Measurements from ENCODE around the gene MACROH2A1.
"Not testable (repeated sequence)": the region's sequence is repeated elsewhere in the genome, so short reads cannot be mapped to it uniquely, and the experiment has no call there.

MACROH2A1 gene

GRCh38 chr5:135375040-135375793 lies 23.8 kb downstream of the MACROH2A1 start:
- Histone ChIP-seq H3K4me1 (ENCODE audit: insufficient read depth, low read length) (no peaks in the 10 kb centered on the region), H2AFZ (ENCODE audit: low read depth, low read length) (no peak overlapping the region), H3K36me3 (ENCODE audit: insufficient read depth, low read length) (peaks cover 93% of the 10 kb centered on the region), H3K4me3 (ENCODE audit: low read length) (no peak overlapping the region), H3K9me3 (ENCODE audit: low read length) (no peaks in the 10 kb centered on the region), H3K27me3 (ENCODE audit: insufficient read depth, low read length) (no peaks in the 10 kb centered on the region)

- Histone ChIP-seq H3K4me1 (ENCODE audit: insufficient read depth, low read length) (no peaks in the 10 kb centered on the region), H3K9me3 (ENCODE audit: low read length) (no peaks in the 10 kb centered on the region), H2AFZ (ENCODE audit: low read depth, low read length) (no peak overlapping the region), H3K36me3 (ENCODE audit: insufficient read depth, low read length) (peaks cover 93% of the 10 kb centered on the region), H3K4me3 (ENCODE audit: low read length) (no peak overlapping the region), H3K27me3 (ENCODE audit: insufficient read depth, low read length) (no peaks in the 10 kb centered on the region)
Measured at GRCh38 chr5:135373736-135374515, 25.1 kb downstream of the MACROH2A1 start.

DNA sequence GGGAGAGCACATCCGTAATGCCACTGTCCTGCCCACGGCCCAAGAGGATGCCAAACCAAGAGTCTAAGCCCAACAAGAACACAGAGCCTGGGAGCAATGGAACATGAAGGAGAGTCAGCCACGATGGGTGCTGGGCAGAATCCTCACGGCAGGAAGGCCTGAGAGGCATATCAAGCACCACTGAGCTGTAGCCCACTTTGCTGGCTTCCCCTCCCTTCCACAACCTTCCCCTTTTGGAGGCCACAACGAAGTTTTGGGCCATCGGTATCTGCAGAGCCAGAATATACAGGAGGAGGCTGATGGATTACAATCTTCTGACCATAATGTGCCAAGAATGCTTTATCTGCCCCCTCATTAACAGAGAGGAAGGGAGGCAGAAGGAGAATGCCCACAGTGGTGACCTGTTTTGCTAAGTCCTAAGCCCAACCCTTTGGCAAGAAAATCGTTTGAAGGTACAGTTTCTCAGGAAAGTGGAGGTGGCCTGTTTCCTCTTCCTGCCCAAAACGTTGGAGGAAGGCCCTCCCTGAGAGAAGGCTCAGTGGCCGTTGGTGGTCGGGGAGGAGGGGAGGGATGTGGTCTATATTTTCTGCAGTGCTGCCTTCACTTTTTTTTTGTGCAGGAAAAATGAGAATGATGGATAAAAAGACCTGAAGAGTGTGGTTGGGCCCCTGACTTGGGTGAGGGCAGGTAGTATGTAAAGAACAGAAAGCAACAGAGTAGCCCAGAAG lies 26.2 kb downstream of the MACROH2A1 start:
- H2AFZ ChIP-seq (ENCODE audit: low read depth, low read length): no peak overlapping the region
- peaks cover 93% of the 10 kb centered on the region for H3K36me3 ChIP-seq (ENCODE audit: insufficient read depth, low read length)
- H3K27me3 ChIP-seq (ENCODE audit: insufficient read depth, low read length): no peaks in the 10 kb centered on the region
- H3K4me1 ChIP-seq (ENCODE audit: insufficient read depth, low read length): no peaks in the 10 kb centered on the region
- no peaks in the 10 kb centered on the region for H3K9me3 ChIP-seq (ENCODE audit: low read length)
- no peak overlapping the region for H3K4me3 ChIP-seq (ENCODE audit: low read length)

GRCh38 chr5:135371622-135372232 lies 27.3 kb downstream of the MACROH2A1 start:
- Histone ChIP-seq H3K27me3 (ENCODE audit: insufficient read depth, low read length) (no peaks in the 10 kb centered on the region), H3K4me1 (ENCODE audit: insufficient read depth, low read length) (no peaks in the 10 kb centered on the region), H3K9me3 (ENCODE audit: low read length) (no peaks in the 10 kb centered on the region), H3K4me3 (ENCODE audit: low read length) (no peak overlapping the region), H2AFZ (ENCODE audit: low read depth, low read length) (no peak overlapping the region), H3K36me3 (ENCODE audit: insufficient read depth, low read length) (peaks cover 93% of the 10 kb centered on the region)

DNA sequence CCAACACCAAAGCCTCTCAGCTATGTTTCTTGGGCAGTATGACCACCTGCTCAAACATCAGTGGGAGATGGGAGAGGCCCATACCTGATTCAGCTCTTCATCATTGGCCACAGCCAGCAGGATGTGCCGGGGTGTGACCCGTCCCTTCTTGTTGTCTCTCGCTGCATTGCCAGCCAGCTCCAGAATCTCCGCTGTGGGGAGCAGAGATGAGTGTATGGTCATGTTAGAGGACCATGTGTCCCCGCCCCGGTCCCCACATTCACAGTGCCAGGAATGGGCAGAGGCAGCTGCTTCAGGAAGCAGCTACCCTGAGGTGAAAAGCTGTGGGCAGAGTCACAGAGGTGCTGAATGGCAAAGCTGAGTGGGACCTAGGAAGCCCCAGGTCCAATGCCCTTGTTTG lies 29.1 kb downstream of the MACROH2A1 start:
- H3K36me3 ChIP-seq (ENCODE audit: insufficient read depth, low read length): peaks cover 90% of the 10 kb centered on the region
- no peak overlapping the region for H3K4me3 ChIP-seq (ENCODE audit: low read length)
- H2AFZ ChIP-seq (ENCODE audit: low read depth, low read length): no peak overlapping the region
- H3K4me1 ChIP-seq (ENCODE audit: insufficient read depth, low read length): no peaks in the 10 kb centered on the region
- H3K9me3 ChIP-seq (ENCODE audit: low read length): no peaks in the 10 kb centered on the region
- H3K27me3 ChIP-seq (ENCODE audit: insufficient read depth, low read length): no peaks in the 10 kb centered on the region

- Histone ChIP-seq H3K4me3 (ENCODE audit: low read length) (no peak overlapping the region), H3K36me3 (ENCODE audit: insufficient read depth, low read length) (peaks cover 79% of the 10 kb centered on the region), H2AFZ (ENCODE audit: low read depth, low read length) (no peak overlapping the region), H3K9me3 (ENCODE audit: low read length) (no peaks in the 10 kb centered on the region), H3K4me1 (ENCODE audit: insufficient read depth, low read length) (no peaks in the 10 kb centered on the region), H3K27me3 (ENCODE audit: insufficient read depth, low read length) (no peaks in the 10 kb centered on the region)
Measured at GRCh38 chr5:135367554-135367953, 31.5 kb downstream of the MACROH2A1 start.

GRCh38 chr5:135367076-135367475 lies 32.0 kb downstream of the MACROH2A1 start:
- Histone ChIP-seq H3K36me3 (ENCODE audit: insufficient read depth, low read length) (peaks cover 79% of the 10 kb centered on the region), H2AFZ (ENCODE audit: low read depth, low read length) (no peak overlapping the region), H3K4me1 (ENCODE audit: insufficient read depth, low read length) (no peaks in the 10 kb centered on the region), H3K9me3 (ENCODE audit: low read length) (no peaks in the 10 kb centered on the region), H3K4me3 (ENCODE audit: low read length) (no peak overlapping the region), H3K27me3 (ENCODE audit: insufficient read depth, low read length) (no peaks in the 10 kb centered on the region)

DNA sequence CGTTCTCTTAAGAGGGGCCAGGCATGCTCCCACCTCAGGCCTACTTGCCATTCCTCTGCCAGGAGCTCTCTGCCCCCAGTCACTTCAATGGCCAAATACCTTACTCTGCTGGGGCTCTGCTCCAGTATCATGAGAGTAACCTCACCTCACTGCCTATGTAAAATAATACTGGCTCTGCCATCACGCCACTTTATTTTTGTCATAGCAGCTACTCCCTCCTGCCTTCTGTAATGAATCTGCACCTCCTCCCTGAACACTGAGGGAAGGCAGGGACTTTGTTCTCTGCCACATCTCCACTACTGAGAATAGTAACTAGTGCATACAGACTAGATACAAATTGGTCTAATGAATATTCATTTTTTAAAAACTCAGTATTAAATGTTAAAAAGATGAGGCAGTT lies 33.8 kb downstream of the MACROH2A1 start:
- Histone ChIP-seq H3K27me3 (ENCODE audit: insufficient read depth, low read length) (no peaks in the 10 kb centered on the region), H3K36me3 (ENCODE audit: insufficient read depth, low read length) (peaks cover 81% of the 10 kb centered on the region), H2AFZ (ENCODE audit: low read depth, low read length) (no peak overlapping the region), H3K4me1 (ENCODE audit: insufficient read depth, low read length) (no peaks in the 10 kb centered on the region), H3K9me3 (ENCODE audit: low read length) (no peaks in the 10 kb centered on the region), H3K4me3 (ENCODE audit: low read length) (no peak overlapping the region)

- Histone ChIP-seq H3K27me3 (ENCODE audit: insufficient read depth, low read length) (no peaks in the 10 kb centered on the region), H3K9me3 (ENCODE audit: low read length) (no peaks in the 10 kb centered on the region), H3K4me3 (ENCODE audit: low read length) (no peak overlapping the region), H3K4me1 (ENCODE audit: insufficient read depth, low read length) (no peaks in the 10 kb centered on the region), H3K36me3 (ENCODE audit: insufficient read depth, low read length) (peaks cover 81% of the 10 kb centered on the region), H2AFZ (ENCODE audit: low read depth, low read length) (no peak overlapping the region)
Measured at GRCh38 chr5:135364421-135365262, 34.4 kb downstream of the MACROH2A1 start.

GRCh38 chr5:135363342-135363741 lies 35.7 kb downstream of the MACROH2A1 start:
- not testable (repeated sequence) for H3K4me1 ChIP-seq (ENCODE audit: insufficient read depth, low read length); H3K9me3 ChIP-seq (ENCODE audit: low read length); H2AFZ ChIP-seq (ENCODE audit: low read depth, low read length); H3K4me3 ChIP-seq (ENCODE audit: low read length); H3K27me3 ChIP-seq (ENCODE audit: insufficient read depth, low read length)
- peaks cover 76% of the 10 kb centered on the region for H3K36me3 ChIP-seq (ENCODE audit: insufficient read depth, low read length)

- H3K36me3 ChIP-seq (ENCODE audit: insufficient read depth, low read length): peaks cover 70% of the 10 kb centered on the region
- H3K4me1 ChIP-seq (ENCODE audit: insufficient read depth, low read length): peaks cover 16% of the 10 kb centered on the region
- no peaks in the 10 kb centered on the region for H3K9me3 ChIP-seq (ENCODE audit: low read length)
- no peak overlapping the region for H2AFZ ChIP-seq (ENCODE audit: low read depth, low read length)
- H3K27me3 ChIP-seq (ENCODE audit: insufficient read depth, low read length): no peaks in the 10 kb centered on the region
- H3K4me3 ChIP-seq (ENCODE audit: low read length): no peak overlapping the region
Measured at GRCh38 chr5:135362102-135362501, 36.9 kb downstream of the MACROH2A1 start.

All from neuron (in vitro differentiated cells).